Sigmoid colon (tissue), 3 donors: ENCODE measurements around the gene SPATA13.
"Not testable (repeated sequence)": the region's sequence is repeated elsewhere in the genome, so short reads cannot be mapped to it uniquely, and the experiment has no call there.

Source experiments
- POLR2A ChIP-seq, 2 donors: fragments of 450-650 bp; IDR thresholded peaks; one replicate each; pipeline ENCODE4 v1.6.1; 2016; ENCODE audit warnings: antibody characterized with exemption in 2 of 2, mild to moderate bottlenecking in 2 of 2, moderate library complexity in 2 of 2
- TF ChIP-seq, protein P1 (sequence below), 4 experiments: fragments of 450-650 bp in 3 of 4; fragments of 200-600 bp in 1 of 4; IDR thresholded peaks; one replicate each; pipeline ENCODE4 v1.5.1; 2016 to 2019; ENCODE audit warnings: antibody characterized with exemption in 4 of 4, mild to moderate bottlenecking in 3 of 4, moderate library complexity in 2 of 4

DNA sequence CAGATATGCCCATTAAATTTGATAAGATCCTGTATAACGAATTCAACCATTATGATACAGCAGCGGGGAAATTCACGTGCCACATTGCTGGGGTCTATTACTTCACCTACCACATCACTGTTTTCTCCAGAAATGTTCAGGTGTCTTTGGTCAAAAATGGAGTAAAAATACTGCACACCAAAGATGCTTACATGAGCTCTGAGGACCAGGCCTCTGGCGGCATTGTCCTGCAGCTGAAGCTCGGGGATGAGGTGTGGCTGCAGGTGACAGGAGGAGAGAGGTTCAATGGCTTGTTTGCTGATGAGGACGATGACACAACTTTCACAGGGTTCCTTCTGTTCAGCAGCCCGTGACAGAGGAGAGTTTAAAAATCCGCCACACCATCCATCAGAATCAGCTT is 160.9 kb downstream of the SPATA13 start:
- TF ChIP-seq, protein P1, sequence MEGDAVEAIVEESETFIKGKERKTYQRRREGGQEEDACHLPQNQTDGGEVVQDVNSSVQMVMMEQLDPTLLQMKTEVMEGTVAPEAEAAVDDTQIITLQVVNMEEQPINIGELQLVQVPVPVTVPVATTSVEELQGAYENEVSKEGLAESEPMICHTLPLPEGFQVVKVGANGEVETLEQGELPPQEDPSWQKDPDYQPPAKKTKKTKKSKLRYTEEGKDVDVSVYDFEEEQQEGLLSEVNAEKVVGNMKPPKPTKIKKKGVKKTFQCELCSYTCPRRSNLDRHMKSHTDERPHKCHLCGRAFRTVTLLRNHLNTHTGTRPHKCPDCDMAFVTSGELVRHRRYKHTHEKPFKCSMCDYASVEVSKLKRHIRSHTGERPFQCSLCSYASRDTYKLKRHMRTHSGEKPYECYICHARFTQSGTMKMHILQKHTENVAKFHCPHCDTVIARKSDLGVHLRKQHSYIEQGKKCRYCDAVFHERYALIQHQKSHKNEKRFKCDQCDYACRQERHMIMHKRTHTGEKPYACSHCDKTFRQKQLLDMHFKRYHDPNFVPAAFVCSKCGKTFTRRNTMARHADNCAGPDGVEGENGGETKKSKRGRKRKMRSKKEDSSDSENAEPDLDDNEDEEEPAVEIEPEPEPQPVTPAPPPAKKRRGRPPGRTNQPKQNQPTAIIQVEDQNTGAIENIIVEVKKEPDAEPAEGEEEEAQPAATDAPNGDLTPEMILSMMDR (IDR thresholded peaks at IDR 0.05): not testable (repeated sequence)
- not testable (repeated sequence) for TF ChIP-seq POLR2A (IDR thresholded peaks at IDR 0.05)
